ENCODE results near the gene ZNF160.
"Not testable (repeated sequence)": the region's sequence is repeated elsewhere in the genome, so short reads cannot be mapped to it uniquely, and the experiment has no call there.

Gene ZNF160

DNA sequence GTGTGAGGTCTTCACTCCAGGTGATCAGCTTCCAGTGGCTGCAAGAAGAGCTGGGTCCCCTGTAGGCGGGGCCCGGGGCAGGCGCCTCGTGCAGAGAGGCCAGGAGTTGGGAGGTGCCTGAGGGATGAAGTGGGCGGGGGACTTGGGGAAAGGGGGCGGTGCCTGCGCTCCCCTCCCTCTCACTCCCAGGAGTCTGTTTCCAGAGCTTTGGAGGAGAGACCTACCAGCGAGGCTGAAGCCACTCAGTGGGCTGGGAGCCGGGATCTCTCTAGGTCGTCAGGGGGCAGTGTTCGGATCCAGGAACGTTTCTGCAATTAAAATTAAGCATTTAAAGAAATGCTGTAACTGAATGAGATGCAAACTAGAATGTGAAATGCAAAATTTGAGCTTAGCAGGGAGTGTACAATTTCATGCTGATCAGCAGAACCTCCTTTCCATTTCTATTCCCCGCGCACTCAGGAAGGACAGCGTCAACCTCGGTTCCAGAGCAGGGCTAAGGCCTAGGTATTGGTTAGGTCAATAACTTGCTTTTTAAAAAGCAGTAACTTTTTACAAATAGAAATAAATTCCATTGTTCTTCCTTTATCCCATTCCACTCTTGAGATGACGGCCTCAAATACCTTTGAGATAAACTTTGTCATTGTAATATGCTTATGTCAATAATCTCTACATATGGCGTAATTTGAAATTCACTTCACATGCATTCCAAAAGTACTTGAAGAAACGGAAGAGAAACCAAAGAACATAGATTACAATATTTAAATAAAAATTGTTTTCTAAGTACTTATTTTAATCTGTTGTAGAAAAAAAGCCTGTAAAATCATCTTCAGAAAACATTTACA, 11.6 kb downstream of the ZNF160 start:
- no peak for DNase-seq

- no peak for DNase-seq
Observed at GRCh38 chr19:53088091-53088490, 15.1 kb downstream of the ZNF160 start.

- DNase-seq = no peak
Observed at GRCh38 chr19:53086949-53087348, 16.3 kb downstream of the ZNF160 start.

- no peak for DNase-seq
Observed at GRCh38 chr19:53085496-53085895, 17.7 kb downstream of the ZNF160 start.

GRCh38 chr19:53082929-53083328, 20.3 kb downstream of the ZNF160 start:
- DNase-seq = no peak

- no peak for DNase-seq
Observed at GRCh38 chr19:53079313-53079924, 23.8 kb downstream of the ZNF160 start.

DNA sequence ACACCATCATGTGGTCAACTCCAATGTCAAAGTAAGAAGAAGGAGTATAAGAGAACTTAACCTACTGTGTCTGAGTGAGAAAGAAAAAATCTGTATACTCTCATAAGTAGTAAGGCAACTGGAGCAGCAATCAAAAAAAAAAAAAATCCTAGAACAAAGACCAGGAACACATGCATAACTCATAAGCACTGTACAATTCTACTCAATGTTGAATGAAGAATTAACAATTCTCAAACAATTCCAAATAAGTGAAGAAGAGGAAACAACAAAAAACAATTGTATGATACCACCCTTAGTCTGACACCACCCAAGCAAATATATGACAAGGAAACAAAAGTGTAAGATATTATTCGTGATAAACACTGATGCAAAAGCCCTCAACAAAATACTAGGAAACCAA, 24.6 kb downstream of the ZNF160 start:
- DNase-seq = no peak

DNA sequence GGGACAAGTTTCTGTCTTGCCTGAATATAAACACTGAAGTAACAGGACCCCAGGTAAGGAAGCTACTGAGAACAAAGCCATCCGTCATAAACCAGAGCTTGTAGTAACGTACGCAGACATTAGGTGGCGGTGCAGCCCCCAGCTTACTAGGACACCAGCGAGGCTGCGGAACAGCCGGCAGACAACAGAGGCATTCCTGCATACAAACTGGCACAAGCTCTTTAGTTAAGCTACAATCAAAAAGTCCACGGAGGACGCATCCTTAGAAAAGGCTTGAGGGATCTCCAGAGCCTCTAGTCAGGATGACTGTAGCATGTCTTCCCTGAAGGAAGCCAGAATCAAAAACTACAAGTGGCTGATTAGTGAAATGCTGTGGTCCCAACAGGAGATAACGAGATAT, 26.2 kb downstream of the ZNF160 start:
- DNase-seq = no peak

DNA sequence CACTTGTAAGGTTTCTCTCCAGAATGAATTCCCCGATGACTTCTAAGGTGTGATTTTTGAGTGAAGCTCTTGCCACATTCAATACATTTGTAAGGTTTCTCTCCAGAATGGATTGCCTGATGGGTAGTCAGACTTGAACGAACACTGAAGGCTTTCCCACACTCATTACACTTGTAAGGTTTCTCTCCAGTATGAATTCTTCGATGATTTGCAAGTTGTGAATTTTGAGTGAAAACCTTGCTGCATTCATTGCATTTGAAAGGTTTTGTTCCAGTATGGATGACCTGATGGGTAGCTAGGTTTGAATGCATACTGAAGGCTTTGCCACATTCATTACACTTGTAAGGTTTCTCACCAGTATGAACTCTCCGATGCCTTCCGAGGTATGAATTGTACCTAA, 34.4 kb downstream of the ZNF160 start:
- no peak for DNase-seq

DNA sequence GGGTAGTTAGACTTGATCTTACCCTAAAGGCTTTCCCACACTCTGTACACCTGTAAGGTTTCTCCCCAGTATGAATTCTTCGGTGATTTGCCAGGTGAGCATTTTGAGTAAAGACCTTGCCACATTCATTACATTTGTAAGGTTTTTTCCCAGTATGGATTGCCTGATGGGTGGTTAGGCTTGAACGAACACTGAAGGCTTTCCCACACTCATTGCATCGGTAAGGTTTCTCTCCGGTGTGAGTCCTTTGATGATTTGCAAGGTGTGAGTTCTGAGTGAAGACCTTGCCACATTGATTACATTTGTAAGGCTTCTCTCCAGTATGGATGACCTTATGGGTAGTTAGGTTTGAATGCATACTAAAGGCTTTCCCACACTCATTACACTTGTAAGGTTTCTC, 35.0 kb downstream of the ZNF160 start:
- no peak for DNase-seq

- no peak for DNase-seq
Observed at GRCh38 chr19:53057904-53058580, 45.2 kb downstream of the ZNF160 start.

GRCh38 chr19:53055117-53055516, 48.1 kb downstream of the ZNF160 start:
- DNase-seq = no peak

DNA sequence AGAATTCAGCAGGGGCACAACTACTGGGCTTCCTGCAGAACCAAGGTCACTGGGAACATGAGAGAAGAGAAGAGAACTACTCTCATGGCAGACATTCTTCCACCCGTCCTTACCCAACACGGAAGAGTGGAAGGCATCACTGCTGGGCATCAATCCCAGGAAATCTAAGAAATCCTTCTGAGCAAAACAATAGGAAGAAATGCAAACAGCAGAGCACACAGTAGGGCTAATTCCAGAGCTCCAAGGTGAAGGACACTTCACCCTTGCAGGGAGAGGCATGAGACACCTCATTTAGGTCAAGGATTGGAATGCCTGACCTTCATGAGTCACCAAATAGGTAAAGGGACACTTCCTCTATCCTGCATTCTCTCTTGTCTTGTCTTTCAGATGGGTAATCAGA, 55.8 kb downstream of the ZNF160 start:
- DNase-seq = no peak

- DNase-seq = no peak
Observed at GRCh38 chr19:53045536-53045935, 57.7 kb downstream of the ZNF160 start.

DNA sequence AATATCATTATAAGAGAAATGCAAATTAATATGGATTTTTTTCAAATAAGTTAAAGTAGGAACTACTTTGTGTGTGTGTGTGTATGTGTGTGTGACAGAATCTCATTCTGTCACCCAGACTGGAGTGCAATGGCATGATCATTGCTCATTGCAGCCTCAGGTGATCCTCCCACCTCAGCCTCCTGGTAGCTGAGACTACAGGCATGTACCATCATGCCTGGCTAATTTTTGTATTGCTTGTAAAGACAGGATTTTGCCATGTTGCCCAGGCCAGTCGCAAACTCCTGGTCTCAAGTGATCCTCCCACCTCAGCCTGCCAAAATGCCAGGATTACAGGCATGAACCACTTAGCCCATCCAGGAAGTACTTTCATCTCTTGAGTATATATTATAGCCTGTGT, 61.9 kb downstream of the ZNF160 start:
- no peak for DNase-seq

GRCh38 chr19:53037101-53038097, 65.8 kb downstream of the ZNF160 start:
- no peak for DNase-seq

DNA sequence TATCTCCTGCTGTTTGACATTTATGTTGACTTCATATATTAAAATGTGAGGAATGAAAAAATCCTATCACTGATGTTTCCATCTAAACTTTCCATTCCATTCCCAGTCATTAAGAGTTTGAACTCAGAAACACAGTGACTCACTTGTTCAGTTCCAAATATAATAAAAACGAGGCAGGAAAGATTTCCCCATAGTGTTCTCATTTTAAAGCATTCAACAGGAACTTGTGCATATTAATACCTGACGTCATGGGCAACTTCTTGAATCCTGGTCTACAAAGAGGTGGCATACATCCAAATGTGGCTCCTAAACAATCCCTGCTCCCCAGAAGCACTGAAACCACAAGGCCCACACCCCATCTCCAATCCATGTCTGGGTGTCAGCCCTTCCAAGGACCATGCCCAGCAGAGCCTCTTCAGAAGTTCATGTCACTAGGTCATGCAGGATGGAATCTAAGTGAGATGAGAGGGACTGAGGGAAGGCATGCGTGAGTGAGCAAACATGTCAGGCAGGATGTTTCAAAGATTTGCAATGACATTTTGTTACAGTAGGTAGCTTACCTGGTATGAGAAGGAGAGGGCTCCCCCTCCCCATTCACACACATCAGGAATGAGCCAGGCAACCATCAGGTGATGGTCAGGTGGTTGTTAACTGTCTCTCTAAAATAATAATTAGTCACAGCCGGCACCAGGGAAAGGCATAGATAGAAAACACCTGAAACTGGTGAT, 68.1 kb downstream of the ZNF160 start:
- DNase-seq = no peak

- DNase-seq = no peak
Observed at GRCh38 chr19:53034054-53034453, 69.2 kb downstream of the ZNF160 start.

GRCh38 chr19:53028306-53028705, 74.9 kb downstream of the ZNF160 start:
- DNase-seq = not testable (repeated sequence)

- DNase-seq = no peak
Observed at GRCh38 chr19:53019684-53020083, 83.5 kb downstream of the ZNF160 start.

Measured in NCI-H1694 treated with DMSO at 0.1 percent for 48 hours (cell line).